K562 (cell line): ENCODE results near the gene CCNL2. TPM values are rescaled to one million over a fixed set of nuclear protein-coding genes. Genes with fewer than 3 reads are reported as not detected.

Experiments
- BRD4 ChIP-seq: fragments of 200-600 bp; sonication (generic); IDR thresholded peaks from 2 replicates; pipeline ENCODE4 v1.6.1; 2017; ENCODE audit warnings: inconsistent platforms
- CEBPZ ChIP-seq: fragments of 150-350 bp; IDR thresholded peaks from 2 replicates; pipeline ENCODE4 v1.6.1; 2014; ENCODE audit warnings: low read depth, mild to moderate bottlenecking, low read length, borderline replicate concordance
- FOSL1 ChIP-seq: fragments of 200-800 bp; sonication (Bioruptor generic); conservative IDR thresholded peaks from 2 replicates; pipeline ENCODE4 v1.6.1; 2016; ENCODE audit warnings: missing genetic modification characterization, missing compliant biosample characterization
- JUND ChIP-seq, 2 experiments: IDR thresholded peaks; 2 replicates in 1 of 2; 3 replicates in 1 of 2; pipeline ENCODE4 v1.6.1; 2011; ENCODE audit warnings: borderline replicate concordance in 2 of 2, low read depth in 2 of 2, low read length in 2 of 2, improper control_type of control experiment in 1 of 2, missing biosample characterization in 1 of 2, missing genetic modification characterization in 1 of 2, missing genetic modification reagents in 1 of 2
- SAP30 ChIP-seq: fragments of 200-600 bp; sonication (generic); IDR thresholded peaks from 2 replicates; pipeline ENCODE4 v1.6.1; 2012; ENCODE audit warnings: borderline replicate concordance, low read depth, mild to moderate bottlenecking, moderate library complexity, low read length, control low read depth, inconsistent platforms; ENCODE audit not compliant: insufficient read depth, poor library complexity, severe bottlenecking
- TSC22D4 ChIP-seq: fragments of 450-650 bp; IDR thresholded peaks from 2 replicates; pipeline ENCODE4 v1.6.1; 2016; ENCODE audit warnings: missing genetic modification characterization, missing biosample characterization, control low read depth
- U2AF1 ChIP-seq: fragments of 200-400 bp; formaldehyde crosslinking; optimal IDR thresholded peaks from 2 replicates; pipeline ENCODE3; 2017; ENCODE audit warnings: mild to moderate bottlenecking, low read depth, low read length, moderate library complexity
- USF1 ChIP-seq: sonication (generic); formaldehyde crosslinking; IDR thresholded peaks from 2 replicates; pipeline ENCODE4 v1.9.0; 2022; ENCODE audit warnings: mild to moderate bottlenecking, missing genetic modification reagents
- ZNF121 ChIP-seq: sonication (generic); formaldehyde crosslinking; conservative IDR thresholded peaks from 2 replicates; pipeline ENCODE4 v1.8.0; 2022; ENCODE audit warnings: missing genetic modification reagents
- ZNF696 ChIP-seq: fragments of 250-450 bp; sonication (Bioruptor Pico); conservative IDR thresholded peaks from 2 replicates; pipeline ENCODE4 v1.4.0; 2020; ENCODE audit warnings: mild to moderate bottlenecking, moderate library complexity
- polyA plus RNA-seq, 8 experiments: library from polyadenylated mRNA; depleted of rRNA in 4 of 8; stranded (reverse) in 5 of 8; unstranded in 3 of 8; fragments of >200 nt; fragmentation: Nextera tagmentation in 2 of 8; fragmentation: Illumina TruSeq in 1 of 8; extraction: Ambion mirVana in 2 of 8; extraction: Trizol in 1 of 8; gene quantifications; 2 replicates each; pipeline versions ENCODE4 v1.2.1 to v1.2.3, GENCODE V29; 2011 to 2014; ENCODE audit warnings: inconsistent platforms in 1 of 8, missing spikeins in 1 of 8
- total RNA-seq, 7 experiments: library from RNA; depleted of rRNA in 6 of 7; stranded (reverse); fragments of >200 nt in 6 of 7; fragmentation: Illumina TruSeq in 2 of 7; extraction: Trizol in 2 of 7; gene quantifications; 2 replicates each; pipeline versions ENCODE4 v1.2.1 to v1.2.3, GENCODE V29; 2011 to 2021; ENCODE audit warnings: low replicate concordance in 1 of 7
- TF ChIP-seq, protein P1 (sequence below), 2 experiments: IDR thresholded peaks in 1 of 2; conservative IDR thresholded peaks in 1 of 2; 2 replicates each; pipeline ENCODE4 v1.6.1; 2016; ENCODE audit warnings: low read depth in 2 of 2, mild to moderate bottlenecking in 1 of 2, missing compliant biosample characterization in 1 of 2, missing genetic modification characterization in 1 of 2, moderate library complexity in 1 of 2
- TF ChIP-seq, protein P2 (sequence below): fragments of 450-650 bp; formaldehyde crosslinking; conservative IDR thresholded peaks from 2 replicates; pipeline ENCODE4 v1.4.0; 2022; ENCODE audit warnings: mild to moderate bottlenecking, missing genetic modification characterization
- TF ChIP-seq, protein P3 (sequence below): fragments of 250-450 bp; sonication (Bioruptor Pico); IDR thresholded peaks from 2 replicates; pipeline ENCODE4 v1.9.0; 2021; ENCODE audit warnings: mild to moderate bottlenecking, inconsistent platforms

The CCNL2 gene
- total and polyA plus RNA-seq, 9 of the 15 experiments (the other 6 are each of a cell fraction or from before 2014, with no cell fraction given), result 2.8 to 287 (median 94.5) TPM

DNA sequence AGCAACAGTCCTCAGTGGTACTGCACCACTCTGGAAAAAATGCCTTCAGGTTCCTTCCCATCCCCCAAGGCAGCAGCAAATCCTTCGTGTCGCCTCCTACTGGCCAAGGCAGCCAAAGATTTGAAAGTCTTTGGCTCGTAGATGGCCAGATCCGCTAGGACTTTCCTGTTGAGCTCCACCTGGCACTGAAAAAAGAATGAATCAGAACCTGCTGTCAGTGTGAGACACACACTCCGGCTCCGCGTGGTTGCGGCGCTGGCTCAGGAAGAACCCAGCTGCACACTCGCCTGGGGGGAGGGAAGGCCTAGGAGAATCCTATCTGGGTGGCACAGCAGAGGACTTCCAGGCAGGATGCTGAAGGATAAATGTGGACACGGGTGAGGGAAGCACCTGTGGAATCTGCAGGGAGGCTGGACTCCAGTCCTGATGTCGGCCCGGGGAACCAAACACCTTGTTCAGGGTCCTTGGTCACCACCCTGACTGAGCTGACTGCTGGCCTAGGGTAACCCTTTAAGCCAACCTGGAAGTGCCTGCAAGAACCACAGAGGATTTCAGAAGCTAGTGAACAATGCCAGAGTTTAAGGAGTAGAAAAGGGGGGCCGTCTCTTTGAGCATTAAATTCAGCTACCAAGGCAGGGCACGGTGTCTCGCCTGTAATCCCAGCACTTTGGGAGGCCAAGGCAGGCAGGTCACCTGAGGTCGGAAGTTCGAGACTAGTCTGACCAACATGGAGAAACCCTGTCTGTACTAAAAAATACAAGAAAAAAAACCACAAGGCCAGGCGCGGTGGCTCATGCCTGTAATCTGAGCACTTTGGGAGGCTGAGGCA, 3.2 kb upstream of the CCNL2 start (continued):
- peak; percentile 27; the same call in 1 of the 2 replicates for TF ChIP-seq JUND (IDR thresholded peaks at IDR 0.05; ENCODE audit: borderline replicate concordance, low read depth, low read length)
- TF ChIP-seq JUND (tag; IDR thresholded peaks at IDR 0.05; ENCODE audit: borderline replicate concordance, low read depth, low read length), result peak; percentile 14; the same call in 1 of the 3 replicates
- TF ChIP-seq SAP30, result no peak
- TF ChIP-seq BRD4, result no peak
- no peak for TF ChIP-seq U2AF1
- TF ChIP-seq CEBPZ, result no peak
- TF ChIP-seq, protein P1, sequence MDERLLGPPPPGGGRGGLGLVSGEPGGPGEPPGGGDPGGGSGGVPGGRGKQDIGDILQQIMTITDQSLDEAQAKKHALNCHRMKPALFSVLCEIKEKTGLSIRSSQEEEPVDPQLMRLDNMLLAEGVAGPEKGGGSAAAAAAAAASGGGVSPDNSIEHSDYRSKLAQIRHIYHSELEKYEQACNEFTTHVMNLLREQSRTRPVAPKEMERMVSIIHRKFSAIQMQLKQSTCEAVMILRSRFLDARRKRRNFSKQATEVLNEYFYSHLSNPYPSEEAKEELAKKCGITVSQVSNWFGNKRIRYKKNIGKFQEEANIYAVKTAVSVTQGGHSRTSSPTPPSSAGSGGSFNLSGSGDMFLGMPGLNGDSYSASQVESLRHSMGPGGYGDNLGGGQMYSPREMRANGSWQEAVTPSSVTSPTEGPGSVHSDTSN (CRISPR knock-in tag; IDR thresholded peaks at IDR 0.05; ENCODE audit: low read depth), result no peak
- TF ChIP-seq, protein P1 (tag; conservative IDR thresholded peaks at IDR 0.05; ENCODE audit: low read depth), result 0 out of 2 replicates have a peak, but pooled peaks have one; percentile 27
- TF ChIP-seq USF1, result peak; percentile 38; the same call in 1 of the 2 replicates
- no peak for TF ChIP-seq ZNF696 (CRISPR knock-in tag)
- TF ChIP-seq TSC22D4 (tag), result no peak
- TF ChIP-seq, protein P2, sequence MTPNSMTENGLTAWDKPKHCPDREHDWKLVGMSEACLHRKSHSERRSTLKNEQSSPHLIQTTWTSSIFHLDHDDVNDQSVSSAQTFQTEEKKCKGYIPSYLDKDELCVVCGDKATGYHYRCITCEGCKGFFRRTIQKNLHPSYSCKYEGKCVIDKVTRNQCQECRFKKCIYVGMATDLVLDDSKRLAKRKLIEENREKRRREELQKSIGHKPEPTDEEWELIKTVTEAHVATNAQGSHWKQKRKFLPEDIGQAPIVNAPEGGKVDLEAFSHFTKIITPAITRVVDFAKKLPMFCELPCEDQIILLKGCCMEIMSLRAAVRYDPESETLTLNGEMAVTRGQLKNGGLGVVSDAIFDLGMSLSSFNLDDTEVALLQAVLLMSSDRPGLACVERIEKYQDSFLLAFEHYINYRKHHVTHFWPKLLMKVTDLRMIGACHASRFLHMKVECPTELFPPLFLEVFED (CRISPR knock-in tag), result 0 out of 2 replicates have a peak, but pooled peaks have one; percentile 1
- TF ChIP-seq ZNF121 (CRISPR knock-in tag), result no peak
- no peak for TF ChIP-seq FOSL1 (tag)
- TF ChIP-seq, protein P3, sequence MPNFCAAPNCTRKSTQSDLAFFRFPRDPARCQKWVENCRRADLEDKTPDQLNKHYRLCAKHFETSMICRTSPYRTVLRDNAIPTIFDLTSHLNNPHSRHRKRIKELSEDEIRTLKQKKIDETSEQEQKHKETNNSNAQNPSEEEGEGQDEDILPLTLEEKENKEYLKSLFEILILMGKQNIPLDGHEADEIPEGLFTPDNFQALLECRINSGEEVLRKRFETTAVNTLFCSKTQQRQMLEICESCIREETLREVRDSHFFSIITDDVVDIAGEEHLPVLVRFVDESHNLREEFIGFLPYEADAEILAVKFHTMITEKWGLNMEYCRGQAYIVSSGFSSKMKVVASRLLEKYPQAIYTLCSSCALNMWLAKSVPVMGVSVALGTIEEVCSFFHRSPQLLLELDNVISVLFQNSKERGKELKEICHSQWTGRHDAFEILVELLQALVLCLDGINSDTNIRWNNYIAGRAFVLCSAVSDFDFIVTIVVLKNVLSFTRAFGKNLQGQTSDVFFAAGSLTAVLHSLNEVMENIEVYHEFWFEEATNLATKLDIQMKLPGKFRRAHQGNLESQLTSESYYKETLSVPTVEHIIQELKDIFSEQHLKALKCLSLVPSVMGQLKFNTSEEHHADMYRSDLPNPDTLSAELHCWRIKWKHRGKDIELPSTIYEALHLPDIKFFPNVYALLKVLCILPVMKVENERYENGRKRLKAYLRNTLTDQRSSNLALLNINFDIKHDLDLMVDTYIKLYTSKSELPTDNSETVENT (CRISPR knock-in tag), result no peak
